SK-N-SH treated with all-trans-retinoic acid at 6 μM for 48 hours (cell line): ENCODE results near the gene MAMDC4.

Experiments used
- ARNTL ChIP-seq: fragments of 450-650 bp; formaldehyde crosslinking; IDR thresholded peaks from 2 replicates; pipeline ENCODE4 v1.5.0; 2020; ENCODE audit warnings: low read depth, mild to moderate bottlenecking, moderate library complexity, borderline replicate concordance
- ZFP3 ChIP-seq: fragments of 250-450 bp; sonication (Bioruptor Pico); IDR thresholded peaks from 2 replicates; pipeline ENCODE4 v1.5.0; 2020; ENCODE audit warnings: mild to moderate bottlenecking, moderate library complexity
- TF ChIP-seq, protein P1 (sequence below): fragments of 250-450 bp; sonication (Bioruptor Pico); IDR thresholded peaks from 2 replicates; pipeline ENCODE4 v1.5.0; 2020; ENCODE audit warnings: mild to moderate bottlenecking, moderate library complexity
- TF ChIP-seq, protein P2 (sequence below): fragments of 250-450 bp; sonication (Bioruptor Pico); IDR thresholded peaks from 2 replicates; pipeline ENCODE4 v1.8.0; 2020; ENCODE audit warnings: mild to moderate bottlenecking, moderate library complexity, borderline replicate concordance
- TF ChIP-seq, protein P3 (sequence below): fragments of 250-450 bp; sonication (Bioruptor Pico); IDR thresholded peaks from 2 replicates; pipeline ENCODE4 v1.8.0; 2021; ENCODE audit warnings: low read depth, mild to moderate bottlenecking, moderate library complexity, borderline replicate concordance

DNA sequence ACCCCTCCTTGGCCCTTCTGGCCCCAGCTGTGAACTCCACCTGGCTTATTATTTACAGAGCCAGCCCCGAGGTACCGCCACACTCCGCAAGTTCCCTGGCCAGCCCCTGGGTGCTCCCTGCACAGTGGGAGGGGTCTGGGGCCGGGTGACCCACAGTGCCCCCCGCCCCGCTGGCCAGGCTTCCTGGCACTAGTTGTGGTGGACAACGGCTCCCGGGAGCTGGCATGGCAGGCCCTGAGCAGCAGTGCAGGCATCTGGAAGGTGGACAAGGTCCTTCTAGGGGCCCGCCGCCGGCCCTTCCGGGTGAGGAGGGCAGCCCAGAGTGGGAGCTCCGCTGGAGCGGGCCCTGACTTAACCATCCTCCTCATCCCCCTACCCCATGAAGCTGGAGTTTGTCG is 3.9 kb downstream of the MAMDC4 start:
- TF ChIP-seq, protein P1, sequence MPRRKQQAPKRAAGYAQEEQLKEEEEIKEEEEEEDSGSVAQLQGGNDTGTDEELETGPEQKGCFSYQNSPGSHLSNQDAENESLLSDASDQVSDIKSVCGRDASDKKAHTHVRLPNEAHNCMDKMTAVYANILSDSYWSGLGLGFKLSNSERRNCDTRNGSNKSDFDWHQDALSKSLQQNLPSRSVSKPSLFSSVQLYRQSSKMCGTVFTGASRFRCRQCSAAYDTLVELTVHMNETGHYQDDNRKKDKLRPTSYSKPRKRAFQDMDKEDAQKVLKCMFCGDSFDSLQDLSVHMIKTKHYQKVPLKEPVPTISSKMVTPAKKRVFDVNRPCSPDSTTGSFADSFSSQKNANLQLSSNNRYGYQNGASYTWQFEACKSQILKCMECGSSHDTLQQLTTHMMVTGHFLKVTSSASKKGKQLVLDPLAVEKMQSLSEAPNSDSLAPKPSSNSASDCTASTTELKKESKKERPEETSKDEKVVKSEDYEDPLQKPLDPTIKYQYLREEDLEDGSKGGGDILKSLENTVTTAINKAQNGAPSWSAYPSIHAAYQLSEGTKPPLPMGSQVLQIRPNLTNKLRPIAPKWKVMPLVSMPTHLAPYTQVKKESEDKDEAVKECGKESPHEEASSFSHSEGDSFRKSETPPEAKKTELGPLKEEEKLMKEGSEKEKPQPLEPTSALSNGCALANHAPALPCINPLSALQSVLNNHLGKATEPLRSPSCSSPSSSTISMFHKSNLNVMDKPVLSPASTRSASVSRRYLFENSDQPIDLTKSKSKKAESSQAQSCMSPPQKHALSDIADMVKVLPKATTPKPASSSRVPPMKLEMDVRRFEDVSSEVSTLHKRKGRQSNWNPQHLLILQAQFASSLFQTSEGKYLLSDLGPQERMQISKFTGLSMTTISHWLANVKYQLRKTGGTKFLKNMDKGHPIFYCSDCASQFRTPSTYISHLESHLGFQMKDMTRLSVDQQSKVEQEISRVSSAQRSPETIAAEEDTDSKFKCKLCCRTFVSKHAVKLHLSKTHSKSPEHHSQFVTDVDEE (CRISPR knock-in tag) = no peak
- no peak for TF ChIP-seq ZFP3 (CRISPR knock-in tag)
- no peak for TF ChIP-seq ARNTL (CRISPR knock-in tag)
- TF ChIP-seq, protein P2, sequence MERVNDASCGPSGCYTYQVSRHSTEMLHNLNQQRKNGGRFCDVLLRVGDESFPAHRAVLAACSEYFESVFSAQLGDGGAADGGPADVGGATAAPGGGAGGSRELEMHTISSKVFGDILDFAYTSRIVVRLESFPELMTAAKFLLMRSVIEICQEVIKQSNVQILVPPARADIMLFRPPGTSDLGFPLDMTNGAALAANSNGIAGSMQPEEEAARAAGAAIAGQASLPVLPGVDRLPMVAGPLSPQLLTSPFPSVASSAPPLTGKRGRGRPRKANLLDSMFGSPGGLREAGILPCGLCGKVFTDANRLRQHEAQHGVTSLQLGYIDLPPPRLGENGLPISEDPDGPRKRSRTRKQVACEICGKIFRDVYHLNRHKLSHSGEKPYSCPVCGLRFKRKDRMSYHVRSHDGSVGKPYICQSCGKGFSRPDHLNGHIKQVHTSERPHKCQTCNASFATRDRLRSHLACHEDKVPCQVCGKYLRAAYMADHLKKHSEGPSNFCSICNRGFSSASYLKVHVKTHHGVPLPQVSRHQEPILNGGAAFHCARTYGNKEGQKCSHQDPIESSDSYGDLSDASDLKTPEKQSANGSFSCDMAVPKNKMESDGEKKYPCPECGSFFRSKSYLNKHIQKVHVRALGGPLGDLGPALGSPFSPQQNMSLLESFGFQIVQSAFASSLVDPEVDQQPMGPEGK (CRISPR knock-in tag) = no peak
- TF ChIP-seq, protein P3, sequence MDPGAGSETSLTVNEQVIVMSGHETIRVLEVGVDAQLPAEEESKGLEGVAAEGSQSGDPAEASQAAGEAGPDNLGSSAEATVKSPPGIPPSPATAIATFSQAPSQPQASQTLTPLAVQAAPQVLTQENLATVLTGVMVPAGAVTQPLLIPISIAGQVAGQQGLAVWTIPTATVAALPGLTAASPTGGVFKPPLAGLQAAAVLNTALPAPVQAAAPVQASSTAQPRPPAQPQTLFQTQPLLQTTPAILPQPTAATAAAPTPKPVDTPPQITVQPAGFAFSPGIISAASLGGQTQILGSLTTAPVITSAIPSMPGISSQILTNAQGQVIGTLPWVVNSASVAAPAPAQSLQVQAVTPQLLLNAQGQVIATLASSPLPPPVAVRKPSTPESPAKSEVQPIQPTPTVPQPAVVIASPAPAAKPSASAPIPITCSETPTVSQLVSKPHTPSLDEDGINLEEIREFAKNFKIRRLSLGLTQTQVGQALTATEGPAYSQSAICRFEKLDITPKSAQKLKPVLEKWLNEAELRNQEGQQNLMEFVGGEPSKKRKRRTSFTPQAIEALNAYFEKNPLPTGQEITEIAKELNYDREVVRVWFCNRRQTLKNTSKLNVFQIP (CRISPR knock-in tag) = no peak
